Astrocyte of the cerebellum (primary cell): ENCODE results near the gene RBP3.
"Not testable (repeated sequence)": the region's sequence is repeated elsewhere in the genome, so short reads cannot be mapped to it uniquely, and the experiment has no call there.

Experiments used
- DNase-seq: peaks from one replicate; pipeline ENCODE4 v3.0.0-alpha.2; 2011; ENCODE audit warnings: low read depth
- H3K4me3 ChIP-seq: 2 replicates; pipeline ENCODE4 v1.5.1; 2011; ENCODE audit warnings: mild to moderate bottlenecking, low read depth, low read length, moderate library complexity
- in situ Hi-C: cut with HindIII; loops from 2 replicates; pipeline ENCODE4 v1.10.0; 2017; ENCODE audit warnings: low sequenced_read_pairs
- TF ChIP-seq, protein P1 (sequence below): IDR thresholded peaks from 2 replicates; pipeline ENCODE4 v1.5.1; 2012; ENCODE audit warnings: low read length, low read depth, moderate library complexity, mild to moderate bottlenecking; ENCODE audit errors: missing control alignments

The RBP3 gene

DNA sequence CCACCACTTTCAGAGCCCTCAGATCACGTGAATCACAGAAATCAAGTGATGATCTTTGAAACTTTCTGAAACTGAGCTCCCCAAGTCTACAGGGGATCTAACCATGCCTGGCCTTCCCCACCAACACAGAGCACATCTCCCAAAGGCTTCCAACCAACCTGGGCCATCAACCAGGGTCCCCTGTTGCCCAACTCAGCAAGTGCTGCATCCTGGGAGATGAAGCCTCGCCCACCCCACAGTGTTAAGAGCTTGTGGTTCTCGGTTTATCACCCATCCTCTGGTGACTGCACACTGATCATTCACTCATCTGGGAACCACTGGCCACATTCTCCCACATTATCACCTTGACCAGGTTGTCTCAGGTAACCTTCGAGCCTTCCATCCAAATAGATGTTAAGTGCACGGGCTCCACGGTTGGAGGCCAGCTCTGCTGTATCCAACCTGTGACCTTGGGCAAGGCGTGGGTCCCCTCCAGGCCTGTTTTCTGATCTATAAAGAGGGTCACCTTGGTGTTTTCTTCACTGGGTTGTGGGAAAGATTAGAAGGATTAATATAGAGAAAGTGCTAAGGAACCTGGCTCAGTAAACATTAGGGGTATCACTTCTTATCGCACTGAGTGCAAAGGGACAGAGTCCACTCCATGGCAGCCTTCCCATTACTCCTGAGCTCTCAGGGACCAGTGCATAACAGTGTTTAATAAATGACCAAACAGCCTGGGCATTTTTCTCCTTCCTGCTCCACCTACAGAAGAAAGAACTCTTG is 32.4 kb downstream of the RBP3 start:
- no peak overlapping the region for H3K4me3 ChIP-seq
- TF ChIP-seq, protein P1, sequence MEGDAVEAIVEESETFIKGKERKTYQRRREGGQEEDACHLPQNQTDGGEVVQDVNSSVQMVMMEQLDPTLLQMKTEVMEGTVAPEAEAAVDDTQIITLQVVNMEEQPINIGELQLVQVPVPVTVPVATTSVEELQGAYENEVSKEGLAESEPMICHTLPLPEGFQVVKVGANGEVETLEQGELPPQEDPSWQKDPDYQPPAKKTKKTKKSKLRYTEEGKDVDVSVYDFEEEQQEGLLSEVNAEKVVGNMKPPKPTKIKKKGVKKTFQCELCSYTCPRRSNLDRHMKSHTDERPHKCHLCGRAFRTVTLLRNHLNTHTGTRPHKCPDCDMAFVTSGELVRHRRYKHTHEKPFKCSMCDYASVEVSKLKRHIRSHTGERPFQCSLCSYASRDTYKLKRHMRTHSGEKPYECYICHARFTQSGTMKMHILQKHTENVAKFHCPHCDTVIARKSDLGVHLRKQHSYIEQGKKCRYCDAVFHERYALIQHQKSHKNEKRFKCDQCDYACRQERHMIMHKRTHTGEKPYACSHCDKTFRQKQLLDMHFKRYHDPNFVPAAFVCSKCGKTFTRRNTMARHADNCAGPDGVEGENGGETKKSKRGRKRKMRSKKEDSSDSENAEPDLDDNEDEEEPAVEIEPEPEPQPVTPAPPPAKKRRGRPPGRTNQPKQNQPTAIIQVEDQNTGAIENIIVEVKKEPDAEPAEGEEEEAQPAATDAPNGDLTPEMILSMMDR, result no peak
- in situ Hi-C loops, result no loop called here
- DNase-seq, result no peak

DNA sequence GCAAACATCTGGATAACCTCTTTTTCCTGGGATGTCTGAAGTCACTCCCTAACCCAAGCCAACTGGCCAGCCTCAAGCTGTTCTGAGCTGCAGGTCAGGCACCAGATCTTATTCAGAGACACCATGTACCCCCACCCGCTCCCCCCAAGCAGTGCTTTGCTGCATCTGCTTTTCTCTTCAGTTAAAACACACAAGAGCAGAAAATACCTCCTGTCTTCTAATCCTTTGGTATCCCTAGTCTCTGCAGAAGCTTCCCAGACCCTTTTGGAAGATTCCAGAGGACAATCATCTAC is 32.9 kb downstream of the RBP3 start:
- TF ChIP-seq, protein P1, result no peak
- H3K4me3 ChIP-seq, result no peak overlapping the region
- DNase-seq, result no peak
- in situ Hi-C loops, result no loop called here

DNA sequence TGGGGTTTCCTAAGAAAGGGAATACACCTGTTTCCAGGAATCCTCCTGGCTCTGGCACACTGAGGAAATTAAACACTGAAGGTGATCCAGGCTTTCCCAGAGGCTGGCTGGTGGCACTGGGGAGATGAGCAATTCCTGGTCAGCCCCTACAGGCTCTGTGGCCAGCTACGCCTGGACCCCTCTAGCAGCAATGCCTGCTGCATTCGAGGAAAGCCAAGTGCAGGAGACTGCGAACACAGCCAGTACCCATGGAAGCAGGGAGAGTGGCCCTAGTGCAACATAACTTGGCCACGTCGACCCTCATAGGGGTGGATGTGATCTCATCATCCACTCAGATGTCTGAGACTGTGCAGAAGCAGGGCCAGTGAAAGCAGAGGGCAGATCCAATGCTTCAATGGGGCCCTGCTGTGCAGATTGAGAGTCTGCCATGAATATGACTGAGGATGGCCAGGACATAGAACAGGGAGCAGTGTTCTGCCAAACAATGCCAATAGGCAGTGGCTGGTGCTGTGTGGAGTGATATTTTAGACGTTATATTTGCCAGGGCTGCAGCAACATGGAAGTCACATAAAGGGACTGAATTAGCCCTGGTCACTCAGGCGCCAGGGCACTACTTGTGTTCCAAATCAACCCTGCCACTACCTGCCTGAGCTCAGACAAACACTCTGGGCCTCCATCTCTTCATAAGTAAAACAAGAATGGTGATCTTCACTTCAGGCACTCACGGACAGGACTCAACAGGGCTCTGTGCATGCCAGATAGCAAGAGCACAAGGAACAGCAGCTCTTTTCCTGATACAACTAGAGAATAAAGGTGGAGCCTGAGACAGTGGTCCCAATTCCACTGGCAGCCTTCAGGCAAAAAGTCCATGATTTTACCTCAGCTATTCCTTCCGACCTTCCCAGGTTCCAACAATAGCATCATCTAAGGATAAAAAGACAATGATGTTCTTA is 33.5 kb downstream of the RBP3 start:
- no peak for DNase-seq
- no peak overlapping the region for H3K4me3 ChIP-seq
- in situ Hi-C loops, result no loop called here
- TF ChIP-seq, protein P1, result no peak

DNA sequence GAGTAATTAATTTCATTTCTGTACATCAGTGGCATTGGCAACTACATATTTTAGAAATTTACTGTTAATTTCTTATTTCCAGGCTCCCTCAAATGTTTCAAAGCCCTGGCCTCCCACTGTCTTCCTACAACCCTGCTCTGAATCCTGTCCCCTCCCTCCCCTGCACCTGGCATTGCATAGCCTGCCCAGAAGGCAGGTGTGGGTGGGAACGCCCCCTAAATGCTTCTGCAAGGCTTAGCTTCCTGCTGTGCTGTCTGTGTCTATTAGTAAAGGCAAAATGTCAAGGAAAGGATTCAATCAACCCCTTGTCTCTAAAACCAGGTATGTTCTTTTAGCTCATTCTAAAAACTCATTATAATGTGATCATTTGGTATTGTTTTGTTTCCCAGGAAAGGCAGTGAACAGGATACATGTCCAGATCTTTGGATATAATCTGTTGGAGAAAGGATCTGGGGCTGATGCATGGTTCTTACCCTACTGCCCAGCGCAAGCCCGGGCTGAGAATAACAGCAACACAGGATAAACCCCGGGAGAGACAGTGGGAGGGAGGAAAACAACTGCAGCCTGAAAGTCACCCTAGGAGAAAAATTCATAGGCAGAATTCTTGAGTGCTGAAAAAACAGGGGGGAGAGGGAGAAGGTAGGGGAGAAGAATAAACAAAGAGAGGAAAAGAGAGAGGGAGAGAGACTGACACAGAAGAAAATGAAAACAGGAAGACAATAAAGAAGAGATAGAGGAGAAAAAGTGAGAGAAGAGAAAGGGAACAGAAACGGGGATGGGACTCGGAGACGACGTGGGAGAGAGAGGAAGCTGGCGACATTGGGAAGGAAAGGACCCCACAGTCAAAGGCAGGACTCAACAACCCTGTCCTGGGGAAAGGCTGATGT is 35.3 kb downstream of the RBP3 start:
- TF ChIP-seq, protein P1, result no peak
- DNase-seq, result no peak
- in situ Hi-C loops, result no loop called here
- peak overlapping the region; percentile 75 for H3K4me3 ChIP-seq

DNA sequence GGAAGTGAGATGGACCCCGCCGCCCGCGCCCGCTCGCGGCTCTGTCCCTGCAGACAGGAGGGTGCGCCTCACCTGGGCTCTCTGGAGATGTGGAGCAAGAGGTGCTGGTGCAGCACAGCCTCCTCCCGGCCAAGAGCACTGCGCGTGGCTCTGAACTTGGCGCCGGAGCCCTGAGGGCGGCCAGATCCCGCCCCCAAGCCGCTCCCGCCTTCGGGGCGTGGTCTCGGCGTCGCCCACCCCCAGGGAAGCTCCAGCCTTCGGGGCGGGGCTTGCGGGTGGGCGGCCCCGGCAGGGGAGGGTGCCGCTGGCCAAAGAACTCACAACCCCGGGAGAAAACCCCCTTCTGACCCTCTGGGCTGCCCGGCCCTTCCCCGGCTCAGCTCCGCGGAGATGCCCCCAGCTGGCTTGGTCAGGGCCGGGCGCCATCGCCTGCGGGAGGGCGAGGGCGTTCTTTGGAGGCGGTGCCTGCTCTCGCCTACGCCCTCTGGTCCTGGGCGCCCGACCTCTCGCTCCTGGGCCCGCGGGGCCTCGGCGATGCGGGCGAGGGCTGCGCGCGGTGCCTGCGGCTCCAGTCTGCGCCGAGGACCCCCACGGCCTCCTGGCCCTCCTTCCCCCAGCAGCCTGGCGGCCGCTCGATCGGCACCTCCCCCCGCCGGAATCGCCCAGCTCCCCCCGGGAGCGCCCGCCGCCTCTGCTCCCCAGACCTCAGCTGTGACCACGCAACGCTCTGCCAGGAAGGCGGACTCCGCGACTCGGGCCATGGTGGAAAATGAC is 36.2 kb downstream of the RBP3 start, which contains the start of gene ZNF488:
Gene ZNF488 (minus strand): TSS at position 146 of the 774 bp plus-strand sequence. CDS start 15,464 bp downstream, outside the sequence.
- TF ChIP-seq, protein P1, result no peak
- DNase-seq, result peak; percentile 19
- H3K4me3 ChIP-seq, result peak within 1 kb of the TSS; percentile 75
- in situ Hi-C loops, result no loop called here

DNA sequence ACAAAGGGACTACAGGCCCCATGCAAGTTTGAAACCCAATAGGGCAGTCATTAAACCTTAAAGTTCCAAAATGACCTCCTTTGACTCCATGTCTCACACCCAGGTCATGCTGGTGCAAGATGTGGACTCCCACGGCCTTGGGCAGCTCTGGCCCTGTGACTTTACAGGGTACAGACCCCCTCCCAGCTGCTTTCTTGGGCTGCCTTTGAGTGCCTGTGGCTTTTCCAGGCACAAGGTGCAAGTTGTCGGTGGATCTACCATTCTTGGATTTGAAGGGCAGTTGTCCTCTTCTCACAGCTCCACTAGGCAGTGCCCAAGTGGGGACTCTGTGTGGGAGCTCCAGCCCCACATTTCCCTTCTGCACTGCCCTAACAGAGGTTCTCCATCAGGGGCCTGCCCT is 37.9 kb downstream of the RBP3 start:
- H3K4me3 ChIP-seq, in situ Hi-C loops, DNase-seq: not testable (repeated sequence)
